Limb (tissue), 2 donors: ENCODE measurements around the gene NACC2.
"Not testable (repeated sequence)": the region's sequence is repeated elsewhere in the genome, so short reads cannot be mapped to it uniquely, and the experiment has no call there.

ENCODE experiments used
- DNase-seq, 2 donors: peaks; one replicate each; pipeline ENCODE4 v3.0.0-alpha.2; 2016; ENCODE audit errors: extremely low spot score in 2 of 2

Gene NACC2

DNA sequence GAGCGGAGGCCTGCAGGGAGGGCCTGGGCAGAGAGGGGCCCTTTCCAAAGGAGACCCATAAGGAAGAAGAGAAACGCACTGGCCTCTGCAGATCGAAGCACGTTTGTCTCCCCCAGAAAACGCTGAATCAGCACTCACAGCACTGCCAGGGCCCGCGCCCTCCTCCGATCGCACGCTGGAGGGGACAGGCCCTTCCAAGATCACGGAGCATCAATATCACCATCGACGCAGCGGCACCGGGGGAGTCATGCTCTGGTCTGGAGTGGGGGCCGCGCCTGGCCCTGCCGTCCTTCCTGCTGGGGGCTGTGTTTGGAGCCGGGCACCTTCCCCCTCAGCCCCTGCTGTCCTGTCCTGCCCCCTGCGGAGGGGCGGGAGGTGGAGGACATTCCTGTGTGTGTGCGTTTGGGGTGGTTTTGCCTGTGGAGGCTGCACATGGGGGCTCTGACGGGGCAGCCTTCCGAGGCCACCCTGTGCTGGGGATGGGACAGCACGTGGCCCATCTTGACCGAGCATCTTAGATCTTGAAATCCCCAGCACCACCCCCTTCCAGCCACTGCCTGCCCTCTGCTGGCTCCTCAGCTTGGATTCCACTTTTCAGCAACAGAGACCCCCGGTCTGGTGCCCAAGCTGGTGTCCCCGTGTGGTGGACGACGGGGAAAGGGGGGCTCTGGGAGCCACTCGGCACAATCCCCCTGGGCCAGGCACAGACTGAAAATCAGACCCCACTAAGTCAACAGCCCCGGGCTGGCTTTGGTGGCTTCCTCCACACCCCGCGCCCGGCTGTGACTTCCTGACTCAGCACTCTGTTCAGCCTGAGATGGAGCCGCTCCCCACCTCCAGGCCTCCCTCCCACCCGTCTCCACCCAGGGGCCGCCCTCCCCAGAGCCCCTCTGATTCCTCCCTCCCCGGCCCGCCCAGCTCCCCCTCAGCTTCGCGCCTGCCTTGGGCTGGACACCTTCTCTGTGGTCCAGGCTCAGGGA, 15.3 kb upstream of the NACC2 start:
- DNase-seq: no peak

- peak; percentile 89 to 93 for DNase-seq
Observed at GRCh38 chr9:136109351-136110081, 14.4 kb upstream of the NACC2 start.

DNA sequence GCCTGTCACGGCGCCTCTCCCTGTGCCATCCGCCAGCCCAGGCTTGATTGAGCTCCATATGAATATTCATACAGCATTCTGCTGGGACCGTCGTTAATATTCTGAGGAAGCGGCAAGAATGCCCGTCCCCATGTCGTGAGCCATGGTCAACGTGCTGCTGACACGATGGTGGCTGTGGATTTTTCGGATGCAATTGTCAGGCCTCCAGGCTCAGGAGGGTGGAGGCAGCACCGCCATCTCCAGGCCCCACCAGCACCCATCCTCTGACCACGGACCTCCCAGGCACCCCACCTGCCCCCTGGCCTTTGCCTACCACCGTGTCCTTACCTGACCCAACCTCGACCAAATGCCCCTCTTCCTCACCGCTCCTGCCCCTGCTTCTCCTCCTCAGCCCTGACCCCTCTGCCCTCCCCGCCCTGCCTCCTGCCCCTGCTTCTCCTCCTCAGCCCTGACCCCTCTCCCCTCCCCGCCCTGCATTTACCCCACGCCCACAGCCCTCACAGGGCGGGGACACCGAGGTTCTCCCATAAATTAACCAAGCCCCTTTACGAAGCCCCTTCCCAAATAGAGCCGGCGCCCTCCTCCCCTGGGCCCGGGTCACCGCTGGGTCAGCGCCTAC, 13.7 kb upstream of the NACC2 start:
- DNase-seq: no peak

GRCh38 chr9:136107953-136108647, 13.0 kb upstream of the NACC2 start:
- no peak for DNase-seq

GRCh38 chr9:136107155-136107952, 12.3 kb upstream of the NACC2 start:
- DNase-seq: no peak

DNA sequence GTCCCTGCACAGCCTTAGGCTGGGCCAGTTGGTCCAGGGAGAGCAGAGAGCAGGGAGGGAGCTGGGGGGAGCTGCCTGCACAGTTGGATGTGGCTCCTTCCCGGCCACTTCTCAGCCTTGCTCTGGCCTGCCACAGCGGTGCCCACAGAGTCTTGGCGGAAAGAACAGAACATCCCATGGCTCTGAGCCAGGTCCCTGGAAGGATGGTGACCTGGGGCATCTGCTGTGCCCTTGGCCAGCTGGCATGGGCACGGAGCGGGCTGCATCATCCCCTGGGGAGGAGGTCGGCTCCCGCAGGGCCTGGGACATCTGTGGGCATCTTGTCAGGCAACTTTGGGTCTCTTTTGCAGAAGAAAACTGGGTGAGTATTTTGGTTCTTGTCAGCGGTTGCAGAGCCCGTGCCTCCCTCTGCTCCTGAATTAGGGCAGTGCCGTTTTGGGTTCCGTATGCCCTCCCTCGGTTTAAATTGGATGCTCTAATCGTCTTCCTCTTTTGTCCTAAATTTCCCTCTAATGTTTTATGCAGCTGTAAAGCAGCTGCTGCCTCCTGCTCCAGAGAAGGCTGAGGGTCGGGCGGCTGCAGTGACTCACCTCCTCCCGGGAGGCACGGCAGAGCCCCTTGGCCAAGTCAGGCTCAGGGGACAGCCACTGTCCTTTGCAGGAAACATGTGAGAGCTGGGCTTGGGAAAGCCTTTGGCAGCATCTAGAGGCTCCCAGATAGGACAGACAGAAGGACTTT, 10.5 kb upstream of the NACC2 start:
- no peak for DNase-seq

- DNase-seq: no peak
Observed at GRCh38 chr9:136104916-136105315, 9.8 kb upstream of the NACC2 start.

- no peak for DNase-seq
Observed at GRCh38 chr9:136104488-136104800, 9.4 kb upstream of the NACC2 start.

DNA sequence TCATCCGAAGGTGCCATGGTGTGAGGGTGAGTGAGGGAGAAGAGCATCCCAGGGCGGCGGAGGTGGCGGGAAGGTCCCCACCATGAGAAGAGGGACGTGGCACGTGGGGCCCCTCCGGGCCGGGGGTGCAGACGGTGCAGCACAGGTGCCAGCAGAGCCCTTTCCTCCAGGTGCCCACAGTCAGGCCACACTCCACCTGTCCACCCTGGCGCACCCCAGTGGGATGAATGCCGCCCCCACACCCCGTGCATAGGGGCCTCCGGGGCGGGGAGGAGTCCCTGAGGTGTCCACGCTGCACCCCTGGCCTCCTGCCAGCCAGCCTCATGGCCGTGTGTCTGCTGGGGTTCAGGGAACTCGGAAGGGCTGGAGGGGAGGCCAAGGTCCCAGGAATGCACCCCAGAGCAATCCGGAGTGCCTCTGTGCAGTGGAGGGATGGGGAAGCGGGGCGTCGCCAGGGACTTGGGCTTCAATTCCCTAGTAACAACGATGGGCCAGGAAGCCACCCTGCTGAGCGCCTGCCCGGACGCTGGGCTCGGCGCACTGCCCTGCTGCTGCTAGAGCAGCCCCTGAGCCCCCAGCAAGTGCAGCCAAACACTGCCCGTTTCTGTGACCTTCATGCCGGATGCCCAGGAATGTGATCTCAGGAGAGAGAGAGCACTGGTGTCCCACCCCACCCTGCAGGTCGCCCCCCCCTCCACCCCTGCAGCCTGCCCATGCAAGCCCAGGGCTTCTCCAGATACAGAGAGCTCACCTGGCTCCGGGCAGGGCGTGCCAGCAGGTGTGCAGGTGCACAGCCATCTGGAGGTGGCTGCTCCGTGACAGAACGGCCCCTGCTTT, 8.8 kb upstream of the NACC2 start:
- no peak for DNase-seq

DNA sequence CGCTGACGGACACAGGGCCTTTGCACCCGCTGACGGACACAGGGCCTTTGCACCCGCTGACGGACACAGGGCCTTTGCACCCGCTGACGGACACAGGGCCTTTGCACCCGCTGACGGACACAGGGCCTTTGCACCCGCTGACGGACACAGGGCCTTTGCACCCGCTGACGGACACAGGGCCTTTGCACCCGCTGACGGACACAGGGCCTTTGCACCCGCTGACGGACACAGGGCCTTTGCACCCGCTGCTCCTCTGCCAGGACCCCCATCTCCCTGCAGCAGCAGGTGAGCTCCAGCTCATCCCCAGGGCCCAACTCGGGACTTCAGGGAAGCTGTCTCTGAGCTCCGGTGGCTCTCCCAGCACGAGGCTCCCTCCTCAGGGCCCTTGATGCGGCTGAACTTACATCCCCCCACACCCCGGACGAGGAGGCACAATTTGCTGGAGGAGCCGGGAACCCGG, 6.6 kb upstream of the NACC2 start:
- not testable (repeated sequence) for DNase-seq

- DNase-seq: no peak
Observed at GRCh38 chr9:136100700-136101614, 5.9 kb upstream of the NACC2 start.

DNA sequence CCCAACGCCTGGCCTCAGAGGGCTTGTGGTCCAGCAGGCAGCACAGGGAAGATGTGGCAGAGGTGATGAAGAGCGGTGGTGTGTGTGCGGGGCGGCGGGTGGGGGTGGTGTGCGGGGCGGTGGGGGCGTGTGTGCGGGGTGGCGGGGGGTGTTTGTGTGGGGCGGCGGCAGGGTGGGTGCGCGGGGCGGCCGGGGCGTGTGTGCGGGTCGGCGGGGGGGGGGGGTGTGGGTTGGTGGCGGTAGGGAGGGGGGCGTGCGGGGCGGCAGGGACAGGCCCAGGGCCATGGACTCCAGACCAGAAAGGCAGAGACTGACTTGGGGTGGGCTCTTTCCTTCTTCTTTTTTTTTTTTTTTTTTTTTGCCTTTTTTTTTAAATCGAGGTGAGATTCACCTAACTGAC, 4.5 kb upstream of the NACC2 start:
- DNase-seq: no peak

DNA sequence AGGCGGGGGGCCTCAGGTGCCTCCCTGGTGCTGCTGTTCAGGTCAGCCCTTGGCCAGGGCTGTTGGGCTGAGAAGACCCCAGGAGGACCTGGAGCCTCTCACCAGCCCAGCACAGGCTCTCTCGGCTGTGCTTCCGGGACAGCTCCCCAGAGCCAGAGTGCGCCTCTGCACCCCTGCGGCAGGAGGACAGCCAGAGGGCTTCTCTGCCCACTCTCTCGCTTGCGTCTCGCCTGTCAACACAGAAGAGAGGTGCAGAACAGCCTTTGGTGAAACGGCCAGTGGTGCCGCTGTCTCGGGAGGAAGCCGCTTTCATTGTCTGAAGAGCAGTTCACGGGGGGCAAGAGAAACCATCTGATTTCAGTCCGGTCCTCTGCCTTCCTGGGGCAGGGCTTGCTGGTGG, 3.8 kb upstream of the NACC2 start:
- DNase-seq: no peak

GRCh38 chr9:136098210-136098609, 3.1 kb upstream of the NACC2 start:
- DNase-seq: no peak

- no peak for DNase-seq
Observed at GRCh38 chr9:136096505-136097001, 1.5 kb upstream of the NACC2 start.

DNA sequence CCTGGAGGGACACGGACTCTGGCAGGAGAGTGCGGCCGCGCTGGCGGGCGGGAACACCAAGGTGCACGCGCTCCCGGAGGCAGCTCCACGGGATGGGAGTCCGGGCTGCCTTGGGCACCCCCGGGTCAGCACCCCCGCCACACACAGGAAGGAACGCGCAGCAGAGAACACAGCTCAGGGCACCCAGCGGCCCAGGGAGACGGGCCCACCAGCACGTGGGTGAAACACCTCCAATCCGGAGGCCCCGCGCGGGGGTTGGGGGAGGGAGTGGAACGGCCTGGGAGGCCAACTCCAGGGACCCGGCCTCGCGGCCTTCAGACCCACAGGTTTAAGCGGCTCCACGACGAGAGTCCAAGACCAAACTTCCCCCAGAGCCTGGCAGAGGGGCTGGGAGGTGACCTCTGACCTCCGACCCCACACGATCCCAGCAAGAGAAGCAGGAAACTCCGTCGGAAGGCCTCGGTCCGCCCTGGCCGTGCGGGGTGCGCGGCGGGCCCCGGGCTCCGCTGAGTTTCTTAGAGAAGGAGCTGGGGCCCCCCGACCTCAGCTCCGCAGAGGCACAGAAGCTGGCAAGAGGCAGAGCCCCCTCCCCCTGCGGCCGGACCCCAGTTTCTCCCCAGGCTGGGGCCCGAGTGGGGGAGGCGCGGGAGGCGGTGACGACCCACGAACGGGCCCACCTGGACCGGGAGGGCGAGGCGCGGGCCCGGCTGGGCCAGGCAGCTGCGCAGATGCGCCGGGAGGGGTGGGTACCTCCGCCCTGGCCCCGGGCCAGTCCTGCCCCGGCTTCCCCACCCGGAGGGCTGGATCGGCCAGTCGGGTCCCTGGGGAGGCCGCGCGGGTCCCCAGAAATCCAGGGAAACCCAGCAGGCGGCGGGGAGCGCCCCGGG, 851 bp downstream of the NACC2 start:
- peak in 1 of 2 donors; percentile 65 for DNase-seq
